ENCODE data around the gene PHF1. TPM values are rescaled to one million over a fixed set of nuclear protein-coding genes. Genes with fewer than 3 reads are reported as not detected.

The PHF1 gene
- total and polyA plus RNA-seq, 2 of the 13 experiments (the other 11 are each of a cell fraction or from before 2014, with no cell fraction given), result 25.4 to 61.9 TPM

- TF ChIP-seq ZNF18 (CRISPR knock-in tag; IDR thresholded peaks at IDR 0.05; ENCODE audit: insufficient replicate concordance) (peak; percentile 59), YEATS4 (CRISPR knock-in tag; IDR thresholded peaks at IDR 0.05; ENCODE audit: borderline replicate concordance) (peak; percentile 88), ARNT2 (CRISPR knock-in tag; IDR thresholded peaks at IDR 0.05; ENCODE audit: low read depth) (peak; percentile 100), FOXO4 (CRISPR knock-in tag; conservative IDR thresholded peaks at IDR 0.05) (no peak), ZNF329 (CRISPR knock-in tag; IDR thresholded peaks at IDR 0.05; ENCODE audit: low read depth) (peak; percentile 89; the same call in 1 of the 2 replicates), TCF7L2 (IDR thresholded peaks at IDR 0.05; ENCODE audit: low read depth, low read length) (no peak), HOXA9 (CRISPR knock-in tag; IDR thresholded peaks at IDR 0.05; ENCODE audit: borderline replicate concordance) (peak; percentile 99), LCORL (IDR thresholded peaks at IDR 0.05) (no peak), LCORL (CRISPR knock-in tag; IDR thresholded peaks at IDR 0.05) (peak; percentile 92), ZSCAN30 (CRISPR knock-in tag; IDR thresholded peaks at IDR 0.05) (no peak), ZNF746 (CRISPR knock-in tag; IDR thresholded peaks at IDR 0.05) (peak; percentile 91; the same call in 1 of the 2 replicates), CREB1 (IDR thresholded peaks at IDR 0.05) (peak; percentile 92), CREB1 (CRISPR knock-in tag; IDR thresholded peaks at IDR 0.05) (peak; percentile 87), KLF13 (CRISPR knock-in tag; IDR thresholded peaks at IDR 0.05) (peak; percentile 71; the same call in 1 of the 2 replicates)
Observed at GRCh38 chr6:33410050-33410710, 634 bp upstream of the PHF1 start (continued).
